Pancreas (tissue), 10 donors: ENCODE data around the gene R3HCC1L. TPM values are rescaled to one million over a fixed set of nuclear protein-coding genes. Genes with fewer than 3 reads are reported as not detected.

Experiments used
- ATAC-seq, 4 donors: fragments of 200-7000 bp; cut with Tn5 transposase; one replicate each; pipeline versions ENCODE4 v1.8.0 to v1.9.1; 2020; ENCODE audit warnings: mild to moderate bottlenecking in 4 of 4, moderate library complexity in 4 of 4
- DNase-seq, 6 donors: peaks; one replicate each; pipeline ENCODE4 v3.0.0-alpha.2; 2020
- FAIRE-seq: peaks from 2 replicates; lab custom pipeline; 2012; peaks lifted over from hg19 to GRCh38; lab: Jason Lieb, UNC
- H3K27ac ChIP-seq, 4 donors: fragments of 200-600 bp; sonication (generic); 1 replicate in 3 of 4; 2 replicates in 1 of 4; pipeline versions ENCODE4 v1.5.0 to v1.8.0; 2020
- H3K27me3 ChIP-seq, 4 donors: fragments of 200-600 bp; one replicate each; pipeline ENCODE4 v1.8.0; 2021
- H3K36me3 ChIP-seq, 3 donors: fragments of 200-600 bp; sonication (generic) in 1 of 3; one replicate each; pipeline versions ENCODE4 v1.5.0 to v1.8.0; 2020 to 2021
- H3K4me1 ChIP-seq, 3 donors: fragments of 200-600 bp; one replicate each; pipeline ENCODE4 v1.8.0; 2021
- H3K4me3 ChIP-seq, 4 donors: fragments of 200-600 bp; sonication (generic) in 2 of 4; one replicate each; pipeline versions ENCODE4 v1.5.0 to v1.8.0; 2020 to 2021
- H3K9me3 ChIP-seq, 4 donors: fragments of 200-600 bp; one replicate each; pipeline ENCODE4 v1.8.0; 2021
- CTCF ChIP-seq, 4 donors: fragments of 200-600 bp; sonication (generic) in 3 of 4; IDR thresholded peaks; one replicate each; pipeline versions ENCODE4 v1.5.0 to v1.8.0; 2021; ENCODE audit warnings: antibody characterized with exemption in 4 of 4
- WGBS, 2 donors: extraction: QIAGEN DNeasy Blood & Tissue Kit; methylation state at CpG; one replicate each; pipeline ENCODE4 v1.1.7; 2013; 5-methylcytosine and 5-hydroxymethylcytosine counted together
- intact Hi-C, 3 donors: fragments of 100-400 bp; cut with DNase I; formaldehyde crosslinking; loops; one replicate each; pipeline versions ENCODE4 v1.11.1 to v1.14.2; 2022
- polyA plus RNA-seq, 2 donors: library from polyadenylated mRNA; stranded (reverse); fragments of 200-250 nt; gene quantifications; one replicate each; pipeline ENCODE4 v1.2.3, GENCODE V29; 2013
- total RNA-seq, 6 donors: library from RNA; stranded (reverse); fragmentation: NEBNext Ultra II Directional in 4 of 6; extraction: Animal tissue kit (Norgen Biotek cat#: 25700) in 4 of 6; gene quantifications; one replicate each; pipeline versions ENCODE4 v1.2.1 to v1.2.4, GENCODE V29; 2021 to 2023
- donor health status: healthy with polysubstance abuse.
- donor health status: DM: no; HTN: no; CAD: no; lungs with moderate emphysema.
- donor health status: DM: no; HTN: no; CAD: no.
- donor health status: control.
- donor health status: control.
- donor health status: Bipolar disorder and iron deficiency.
- donor health status: DM: yes; HTN: yes; CAD: no.
- donor health status: DM: no; HTN: no; CAD: no.
- donor health status: DM: no; HTN: no; CAD: no.
- donor health status: DM: yes; HTN: yes; CAD: no.

R3HCC1L gene
- total and polyA plus RNA-seq, 8 donors, result 3.9 to 9.5 (median 4.9) TPM

- Histone ChIP-seq H3K4me1 (no peaks in the 10 kb centered on the region), H3K9me3 (no peaks in the 10 kb centered on the region), H3K4me3 (no peak overlapping the region), H3K27ac (no peak overlapping the region), H3K36me3 (no peaks in the 10 kb centered on the region), H3K27me3 (no peaks in the 10 kb centered on the region)
- no peak for FAIRE-seq
- TF ChIP-seq CTCF (IDR thresholded peaks at IDR 0.05), result no peak
- WGBS, 2 donors, result 69 to 73% methylated on average over 10 of the region's 10 CpGs
- intact Hi-C loops, result no loop called here
- DNase-seq, result no peak
- ATAC-seq, result no peak
These were observed 155.3 kb downstream of the R3HCC1L start for GRCh38 chr10:98289802-98290209.

GRCh38 chr10:98292971-98293370 is 158.5 kb downstream of the R3HCC1L start:
- FAIRE-seq, result no peak
- no peaks in the 10 kb centered on the region for H3K9me3 ChIP-seq
- no peaks in the 10 kb centered on the region for H3K27me3 ChIP-seq
- 39 to 51% methylated on average over 4 of the region's 4 CpGs for WGBS, 2 donors
- no peak overlapping the region for H3K4me3 ChIP-seq
- ATAC-seq, result no peak
- H3K36me3 ChIP-seq, result no peaks in the 10 kb centered on the region
- H3K4me1 ChIP-seq, result no peaks in the 10 kb centered on the region
- no peak for DNase-seq
- intact Hi-C loops, result no loop called here
- TF ChIP-seq CTCF (IDR thresholded peaks at IDR 0.05), result no peak
- H3K27ac ChIP-seq, result no peak overlapping the region

- FAIRE-seq, result no peak
- DNase-seq, result no peak
These were observed 159.3 kb downstream of the R3HCC1L start for GRCh38 chr10:98293550-98294269.

GRCh38 chr10:98294270-98294627 is 159.8 kb downstream of the R3HCC1L start:
- no peak overlapping the region for H3K4me3 ChIP-seq
- WGBS, 2 donors, result 67 to 79% methylated on average over 3 of the region's 3 CpGs
- DNase-seq, result no peak
- ATAC-seq, result no peak
- H3K27ac ChIP-seq, result no peak overlapping the region
- intact Hi-C loops, result no loop called here
- no peak for FAIRE-seq
- H3K9me3 ChIP-seq, result no peaks in the 10 kb centered on the region
- H3K4me1 ChIP-seq, result no peaks in the 10 kb centered on the region
- no peaks in the 10 kb centered on the region for H3K27me3 ChIP-seq
- H3K36me3 ChIP-seq, result no peaks in the 10 kb centered on the region
- TF ChIP-seq CTCF (IDR thresholded peaks at IDR 0.05), result no peak

More at GRCh38 chr10:98293550-98294269, 159.3 kb downstream of the R3HCC1L start:
- H3K36me3 ChIP-seq, result no peaks in the 10 kb centered on the region
- no peaks in the 10 kb centered on the region for H3K4me1 ChIP-seq
- TF ChIP-seq CTCF (IDR thresholded peaks at IDR 0.05), result no peak
- no peak for ATAC-seq
- 63 to 69% methylated on average over 8 of the region's 8 CpGs for WGBS, 2 donors
- no peaks in the 10 kb centered on the region for H3K27me3 ChIP-seq
- no peaks in the 10 kb centered on the region for H3K9me3 ChIP-seq
- no peak overlapping the region for H3K27ac ChIP-seq
- intact Hi-C loops, result no loop called here
- H3K4me3 ChIP-seq, result no peak overlapping the region

Other genes with a start within 250 kb of the R3HCC1L start
- gene CRTAC1, start 104.0 kb upstream of the R3HCC1L start, total RNA-seq, result 1 to 10 TPM in 1 of 6 donors, under 1 TPM in 5; 0.24 to 1.3 (median 0.55) TPM
- 1 to 10 TPM; 1.1 to 1.2 TPM for gene CRTAC1, start 104.0 kb upstream of the R3HCC1L start, polyA plus RNA-seq
- gene LOXL4, start 133.5 kb downstream of the R3HCC1L start, total RNA-seq, result 10 to 100 TPM in 2 of 6 donors, 1 to 10 TPM in 4; 3.7 to 12.5 (median 5.6) TPM
- 10 to 100 TPM; 10.4 to 11.4 TPM for gene LOXL4, start 133.5 kb downstream of the R3HCC1L start, polyA plus RNA-seq